HepG2 (cell line): ENCODE data around the gene GRIN2D. TPM values are rescaled to one million over a fixed set of nuclear protein-coding genes. Genes with fewer than 3 reads are reported as not detected.
A peak's percentile ranks its signal among the peaks of the same experiment; 100 is the strongest.

Experiments used
- ATAC-seq: fragments of 200-7000 bp; cut with Tn5 transposase; 3 replicates; pipeline ENCODE4 v1.9.1; 2020; ENCODE audit warnings: mild to moderate bottlenecking, moderate library complexity
- BruUV-seq: library from RNA; stranded (reverse); fragments of 400-500 nt; replicated peaks from 2 replicates; lab custom pipeline; 2021; lab: Mats Ljungman, UMichigan
- CTCF ChIA-PET: fragments of 300-600 bp; formaldehyde crosslinking; extraction: SDS; loops from one replicate; lab custom pipeline; 2021; ENCODE audit warnings: low total read pairs, inconsistent platforms, low intra/inter-chr PET ratio; lab: Yijun Ruan, JAX
- POLR2A ChIA-PET: fragments of 350-600 bp; sonication (Branson Sonifier 250); formaldehyde crosslinking; loops from one replicate; lab custom pipeline; 2020; ENCODE audit warnings: antibody characterized with exemption, inconsistent platforms; lab: Yijun Ruan, JAX
- DNase-seq: peaks from one replicate; pipeline ENCODE4 v3.0.0-alpha.2; 2015; ENCODE audit warnings: low spot score
- FAIRE-seq: peaks from 3 replicates; lab custom pipeline; 2011; peaks lifted over from hg19 to GRCh38; lab: Jason Lieb, UNC
- H2AFZ ChIP-seq: one replicate; pipeline ENCODE4 v1.6.1; 2011; ENCODE audit warnings: low read length, inconsistent platforms
- H3K27ac ChIP-seq: fragments of 300-600 bp; 3 replicates; pipeline ENCODE4 v1.8.0; 2011; ENCODE audit warnings: mixed run types, mild to moderate bottlenecking, mixed read lengths, low read length, inconsistent platforms; ENCODE audit not compliant: insufficient read depth; ENCODE audit errors: extremely low read length
- H3K27me3 ChIP-seq, 2 experiments: fragments of 200-600 bp in 1 of 2; 2 replicates in 1 of 2; 3 replicates in 1 of 2; pipeline versions ENCODE4 v1.6.0 to v1.8.0; 2011; ENCODE audit warnings: low read length in 2 of 2, mild to moderate bottlenecking in 2 of 2, moderate library complexity in 2 of 2, inconsistent platforms in 1 of 2; ENCODE audit not compliant: insufficient read depth in 2 of 2, control insufficient read depth in 1 of 2
- H3K36me3 ChIP-seq, 2 experiments: fragments of 200-600 bp in 1 of 2; replicated peaks in 1 of 2; 2 replicates in 1 of 2; 3 replicates in 1 of 2; pipeline versions ENCODE4 v1.5.1 to v1.8.0; 2011; ENCODE audit warnings: low read length in 2 of 2, inconsistent platforms in 1 of 2; ENCODE audit not compliant: insufficient read depth in 2 of 2, control insufficient read depth in 1 of 2
- H3K4me1 ChIP-seq: 2 replicates; pipeline ENCODE4 v1.5.1; 2012; ENCODE audit warnings: low read length, inconsistent platforms; ENCODE audit not compliant: insufficient read depth
- H3K4me2 ChIP-seq: 2 replicates; pipeline ENCODE4 v1.6.0; 2011; ENCODE audit warnings: low read depth, low read length, inconsistent platforms
- H3K4me3 ChIP-seq, 3 experiments: fragments of 200-600 bp in 1 of 3; sonication (generic), shearing (Covaris generic) in 1 of 3; replicated peaks in 1 of 3; 2 replicates each; pipeline ENCODE4 v1.5.1; 2011 to 2016; ENCODE audit warnings: low read length in 3 of 3, inconsistent platforms in 2 of 3, low read depth in 2 of 3, mild to moderate bottlenecking in 2 of 3, control low read depth in 1 of 3, mixed read lengths in 1 of 3; ENCODE audit not compliant: insufficient read depth in 1 of 3
- H3K79me2 ChIP-seq: one replicate; pipeline ENCODE4 v1.6.1; 2011; ENCODE audit warnings: low read length, inconsistent platforms; ENCODE audit not compliant: insufficient read depth
- H3K9ac ChIP-seq: 2 replicates; pipeline ENCODE4 v1.6.0; 2011; ENCODE audit warnings: mild to moderate bottlenecking, low read depth, low read length, inconsistent platforms; ENCODE audit not compliant: insufficient read depth
- H3K9me3 ChIP-seq: 2 replicates; pipeline ENCODE4 v1.5.1; 2012; ENCODE audit warnings: mild to moderate bottlenecking, low read length
- H4K20me1 ChIP-seq: 2 replicates; pipeline ENCODE4 v1.6.0; 2011; ENCODE audit warnings: inconsistent platforms, mild to moderate bottlenecking, low read length, moderate library complexity; ENCODE audit not compliant: insufficient read depth
- AKAP8 ChIP-seq: sonication (generic); formaldehyde crosslinking; IDR thresholded peaks from 2 replicates; pipeline ENCODE4 v1.5.1; 2020; ENCODE audit warnings: mild to moderate bottlenecking, missing genetic modification reagents
- EZH2 ChIP-seq: conservative IDR thresholded peaks from 2 replicates; pipeline ENCODE4 v1.6.1; 2012; ENCODE audit warnings: mild to moderate bottlenecking, low read depth, low read length, moderate library complexity
- FOXP1 ChIP-seq, 2 experiments: fragments of 450-650 bp in 1 of 2; IDR thresholded peaks; 2 replicates each; pipeline ENCODE4 v1.6.1; 2017 to 2018; ENCODE audit warnings: antibody characterized with exemption in 1 of 2
- HMGXB3 ChIP-seq: sonication (generic); formaldehyde crosslinking; IDR thresholded peaks from 2 replicates; pipeline ENCODE4 v1.4.0; 2020; ENCODE audit warnings: missing genetic modification reagents, borderline replicate concordance
- KLF16 ChIP-seq, 2 experiments: sonication (generic) in 1 of 2; formaldehyde crosslinking in 1 of 2; IDR thresholded peaks; 2 replicates each; pipeline versions ENCODE4 v1.6.1 to v1.8.0; 2016 to 2023; ENCODE audit warnings: missing genetic modification reagents in 2 of 2, missing compliant biosample characterization in 1 of 2
- SSRP1 ChIP-seq: IDR thresholded peaks from 2 replicates; pipeline ENCODE4 v1.6.1; 2016; ENCODE audit warnings: control low read depth
- STAG1 ChIP-seq: sonication (generic); formaldehyde crosslinking; IDR thresholded peaks from 2 replicates; pipeline ENCODE4 v1.4.0; 2020; ENCODE audit warnings: missing genetic modification reagents
- THAP11 ChIP-seq: IDR thresholded peaks from 2 replicates; pipeline ENCODE4 v1.6.1; 2016; ENCODE audit warnings: missing biosample characterization, missing genetic modification reagents
- ZNF138 ChIP-seq: sonication (generic); formaldehyde crosslinking; IDR thresholded peaks from 2 replicates; pipeline ENCODE4 v1.5.0; 2020; ENCODE audit warnings: mild to moderate bottlenecking, low read depth, missing genetic modification reagents
- ZNF709 ChIP-seq: sonication (generic); formaldehyde crosslinking; IDR thresholded peaks from 2 replicates; pipeline ENCODE4 v1.5.0; 2020; ENCODE audit warnings: mild to moderate bottlenecking, missing genetic modification reagents
- ZNF883 ChIP-seq: sonication (generic); formaldehyde crosslinking; IDR thresholded peaks from 2 replicates; pipeline ENCODE4 v1.5.1; 2020; ENCODE audit warnings: mild to moderate bottlenecking, missing genetic modification reagents; ENCODE audit errors: not compliant biosample characterization
- WGBS: methylation state at CpG from one replicate; pipeline ENCODE4 v1.1.6; 2017; ENCODE audit warnings: low lambda C conversion rate; 5-methylcytosine and 5-hydroxymethylcytosine counted together
- in situ Hi-C: cut with HindIII; loops from 2 replicates; pipeline ENCODE4 v1.10.0; 2017; ENCODE audit warnings: low pct_unique_long_range_greater_than_20kb; ENCODE audit not compliant: extremely low pct_ligation_motif_present
- intact Hi-C: fragments of 100-400 bp; cut with micrococcal nuclease; formaldehyde crosslinking; loops from one replicate; pipeline ENCODE4 v1.10.0; 2022; ENCODE audit not compliant: unreplicated experiment
- polyA plus RNA-seq, 8 experiments: library from polyadenylated mRNA; depleted of rRNA in 3 of 8; stranded (reverse) in 7 of 8; unstranded in 1 of 8; fragments of >200 nt; fragmentation: Illumina TruSeq in 4 of 8; extraction: Trizol in 4 of 8; gene quantifications; 2 replicates each; pipeline versions ENCODE4 v1.2.1 to v1.2.3, GENCODE V29; 2011 to 2016; ENCODE audit warnings: low read depth in 4 of 8, missing spikeins in 1 of 8, mixed read lengths in 1 of 8; ENCODE audit not compliant: insufficient read depth in 1 of 8
- total RNA-seq, 5 experiments: library from RNA; depleted of rRNA; stranded (reverse); fragments of >200 nt; fragmentation: Illumina TruSeq; extraction: Trizol; gene quantifications; 2 replicates each; pipeline ENCODE4 v1.2.3, GENCODE V29; 2016; ENCODE audit warnings: low read depth in 1 of 5

The GRIN2D gene
- total and polyA plus RNA-seq, 2 of the 13 experiments (the other 11 are each of a cell fraction or from before 2014, with no cell fraction given), result 0.02 to 0.13 TPM

- no peak overlapping the region for H2AFZ ChIP-seq
- no peaks in the 10 kb centered on the region for H3K79me2 ChIP-seq
- FAIRE-seq (no peak), ATAC-seq (no peak), DNase-seq (no peak)
- H3K4me1 ChIP-seq, result peaks cover 73% of the 10 kb centered on the region
- ChIA-PET CTCF (no interaction called here), POLR2A (no interaction called here)
- H3K9ac ChIP-seq, result peak overlapping the region; percentile 49
- no peaks in the 10 kb centered on the region for H4K20me1 ChIP-seq
- TF ChIP-seq THAP11 (CRISPR knock-in tag) (no peak), STAG1 (CRISPR knock-in tag) (no peak), EZH2 (peak; percentile 65; the same call in 1 of the 2 replicates), FOXP1 (IDR thresholded peaks at IDR 0.05) (0 out of 2 replicates have a peak, but pooled peaks have one; percentile 5), FOXP1 (CRISPR knock-in tag; IDR thresholded peaks at IDR 0.05) (no peak), KLF16 (CRISPR knock-in tag; IDR thresholded peaks at IDR 0.05) (no peak), ZNF883 (CRISPR knock-in tag) (no peak), ZNF138 (CRISPR knock-in tag) (no peak), SSRP1 (no peak)
- peaks cover 11 to 51% of the 10 kb centered on the region in 2 experiments for H3K27me3 ChIP-seq
- in situ Hi-C loops (no loop called here), intact Hi-C loops (no loop called here)
- H3K36me3 ChIP-seq, result no peaks in the 10 kb centered on the region
- H3K9me3 ChIP-seq, result no peaks in the 10 kb centered on the region
- peak overlapping the region; percentile 38 to 69 (median 40) for H3K4me3 ChIP-seq
- WGBS, result 54% methylated on average over 22 of the region's 22 CpGs
- H3K27ac ChIP-seq, result no peak overlapping the region
- BruUV-seq, result no TSS peak
- peak overlapping the region; percentile 81 for H3K4me2 ChIP-seq
Measured at GRCh38 chr19:48397263-48398101, 4.0 kb downstream of the GRIN2D start.

GRCh38 chr19:48398102-48398374 is 4.6 kb downstream of the GRIN2D start:
- Histone ChIP-seq H3K36me3 (no peaks in the 10 kb centered on the region), H3K27me3 (peaks cover 9 to 45% of the 10 kb centered on the region in 2 experiments), H3K79me2 (no peaks in the 10 kb centered on the region), H3K9ac (peak overlapping the region; percentile 49), H3K27ac (no peak overlapping the region), H3K4me1 (peaks cover 67% of the 10 kb centered on the region), H3K4me2 (peak overlapping the region; percentile 81), H2AFZ (no peak overlapping the region), H3K9me3 (no peaks in the 10 kb centered on the region), H4K20me1 (no peaks in the 10 kb centered on the region), H3K4me3 (peak overlapping the region; percentile 38 to 69 (median 40))
- no peak for FAIRE-seq
- BruUV-seq, result no TSS peak
- no peak for DNase-seq
- TF ChIP-seq AKAP8 (CRISPR knock-in tag) (0 out of 2 replicates have a peak, but pooled peaks have one; percentile 5), ZNF709 (no peak), HMGXB3 (CRISPR knock-in tag) (no peak)
- ChIA-PET CTCF (no interaction called here), POLR2A (no interaction called here)
- intact Hi-C loops, result no loop called here
- in situ Hi-C loops, result no loop called here
- no peak for ATAC-seq
- 10% methylated on average over 17 of the region's 17 CpGs for WGBS
